Spleen (tissue), 7 donors: ENCODE data around the gene PRDX6.

Experiments
- POLR2A ChIP-seq, 3 donors: fragments of 450-650 bp; IDR thresholded peaks; one replicate each; pipeline ENCODE4 v1.5.1; 2017; ENCODE audit warnings: antibody characterized with exemption in 3 of 3, mild to moderate bottlenecking in 1 of 3
- TF ChIP-seq, protein P1 (sequence below), 11 experiments: fragments of 200-600 bp in 7 of 11; fragments of 450-650 bp in 4 of 11; sonication (generic) in 4 of 11; IDR thresholded peaks in 8 of 11; conservative IDR thresholded peaks in 3 of 11; 1 replicate in 7 of 11; 2 replicates in 4 of 11; pipeline versions ENCODE4 v1.4.0 to v1.8.0; 2016 to 2021; ENCODE audit warnings: antibody characterized with exemption in 11 of 11, inconsistent platforms in 4 of 11, mild to moderate bottlenecking in 1 of 11
- donor health status: DM: no; HTN: no; CAD: no; lungs with moderate emphysema.
- donor health status: DM: no; HTN: no; CAD: no.
- donor health status: DM: no; HTN: no; CAD: no.

DNA sequence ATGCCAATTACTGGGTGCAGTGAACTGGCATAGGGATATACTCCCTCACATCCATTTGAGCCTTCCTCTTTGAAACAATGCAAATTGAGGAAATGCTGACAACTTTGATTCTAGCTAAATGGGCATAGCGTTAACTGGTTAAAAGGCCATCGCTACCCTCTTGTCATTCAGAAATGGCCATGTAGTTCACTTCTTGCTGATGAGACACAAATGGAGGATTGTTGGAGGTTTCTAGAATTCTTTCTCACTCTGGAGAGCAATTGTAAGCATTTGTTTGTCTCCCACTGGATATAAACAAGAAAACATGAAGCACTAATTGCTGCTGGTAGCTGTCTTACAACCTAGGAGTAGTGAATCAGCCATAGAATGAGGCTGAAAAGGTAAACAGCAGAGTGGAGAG, 14.4 kb downstream of the PRDX6 start:
- TF ChIP-seq, protein P1, sequence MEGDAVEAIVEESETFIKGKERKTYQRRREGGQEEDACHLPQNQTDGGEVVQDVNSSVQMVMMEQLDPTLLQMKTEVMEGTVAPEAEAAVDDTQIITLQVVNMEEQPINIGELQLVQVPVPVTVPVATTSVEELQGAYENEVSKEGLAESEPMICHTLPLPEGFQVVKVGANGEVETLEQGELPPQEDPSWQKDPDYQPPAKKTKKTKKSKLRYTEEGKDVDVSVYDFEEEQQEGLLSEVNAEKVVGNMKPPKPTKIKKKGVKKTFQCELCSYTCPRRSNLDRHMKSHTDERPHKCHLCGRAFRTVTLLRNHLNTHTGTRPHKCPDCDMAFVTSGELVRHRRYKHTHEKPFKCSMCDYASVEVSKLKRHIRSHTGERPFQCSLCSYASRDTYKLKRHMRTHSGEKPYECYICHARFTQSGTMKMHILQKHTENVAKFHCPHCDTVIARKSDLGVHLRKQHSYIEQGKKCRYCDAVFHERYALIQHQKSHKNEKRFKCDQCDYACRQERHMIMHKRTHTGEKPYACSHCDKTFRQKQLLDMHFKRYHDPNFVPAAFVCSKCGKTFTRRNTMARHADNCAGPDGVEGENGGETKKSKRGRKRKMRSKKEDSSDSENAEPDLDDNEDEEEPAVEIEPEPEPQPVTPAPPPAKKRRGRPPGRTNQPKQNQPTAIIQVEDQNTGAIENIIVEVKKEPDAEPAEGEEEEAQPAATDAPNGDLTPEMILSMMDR (IDR thresholded peaks at IDR 0.05 in 8 of 11, conservative IDR thresholded peaks at IDR 0.05 in 3 of 11), result no peak
- TF ChIP-seq POLR2A (IDR thresholded peaks at IDR 0.05), result no peak
